Chondrocyte (in vitro differentiated cells): Measurements from ENCODE around the gene USP28. TPM values are rescaled to one million over a fixed set of nuclear protein-coding genes. Genes with fewer than 3 reads are reported as not detected.

Source experiments
- DNase-seq: peaks from one replicate; pipeline ENCODE4 v3.0.0; 2021; ENCODE audit warnings: mixed read lengths, low spot score
- H3K27ac Mint-ChIP-seq: one replicate; pipeline ENCODE4 v1.8.0; 2021; ENCODE audit warnings: mild to moderate bottlenecking, moderate library complexity, mixed read lengths; ENCODE audit not compliant: unreplicated experiment
- H3K27me3 Mint-ChIP-seq: 2 replicates; pipeline ENCODE4 v1.8.0; 2021; ENCODE audit warnings: low read depth, mixed read lengths
- H3K36me3 Mint-ChIP-seq: 2 replicates; pipeline ENCODE4 v1.8.0; 2021; ENCODE audit warnings: low read depth, mixed read lengths
- H3K4me1 Mint-ChIP-seq: 2 replicates; pipeline ENCODE4 v1.8.0; 2021; ENCODE audit warnings: low read depth, mild to moderate bottlenecking, mixed read lengths
- H3K4me3 Mint-ChIP-seq: one replicate; pipeline ENCODE4 v1.8.0; 2021; ENCODE audit warnings: mild to moderate bottlenecking, moderate library complexity, mixed read lengths; ENCODE audit not compliant: unreplicated experiment
- H3K9me3 Mint-ChIP-seq: 2 replicates; pipeline ENCODE4 v1.8.0; 2021; ENCODE audit warnings: low read depth, mixed read lengths
- total RNA-seq: library from RNA; stranded (reverse); gene quantifications from 3 replicates; pipeline ENCODE4 v1.2.1, GENCODE V29; 2021
- TF ChIP-seq, protein P1 (sequence below): fragments of 200-600 bp; sonication (generic); IDR thresholded peaks from 2 replicates; pipeline ENCODE4 v1.5.0; 2021; ENCODE audit warnings: antibody characterized with exemption, mild to moderate bottlenecking, moderate library complexity

USP28 gene
- total RNA-seq, 1 donor from 2014 or later, result 34.1 TPM

DNA sequence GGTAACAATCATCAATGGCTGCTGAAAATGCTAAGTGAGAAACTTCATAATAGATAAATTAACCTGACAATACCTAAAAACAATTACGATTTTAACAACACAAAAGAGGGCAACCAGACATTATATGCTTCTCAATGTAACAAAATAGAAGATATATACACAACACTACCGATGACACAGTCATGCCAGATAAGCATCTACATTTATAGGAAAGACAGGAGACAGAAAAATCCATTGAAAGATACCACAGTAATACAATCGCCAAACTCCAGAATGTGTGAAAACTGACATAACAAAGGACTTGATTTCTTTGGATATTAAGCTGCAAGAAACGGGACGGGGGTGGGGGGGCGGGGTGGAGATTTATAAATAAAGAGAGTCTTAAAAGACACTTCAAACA lies 28.3 kb downstream of the USP28 start:
- Mint-ChIP-seq H3K4me1 (peaks cover 14% of the 10 kb centered on the region), H3K36me3 (peaks cover 17% of the 10 kb centered on the region), H3K27ac (peak overlapping the region; percentile 54), H3K27me3 (no peaks in the 10 kb centered on the region), H3K9me3 (no peaks in the 10 kb centered on the region), H3K4me3 (no peak overlapping the region)
- no peak for DNase-seq
- TF ChIP-seq, protein P1, sequence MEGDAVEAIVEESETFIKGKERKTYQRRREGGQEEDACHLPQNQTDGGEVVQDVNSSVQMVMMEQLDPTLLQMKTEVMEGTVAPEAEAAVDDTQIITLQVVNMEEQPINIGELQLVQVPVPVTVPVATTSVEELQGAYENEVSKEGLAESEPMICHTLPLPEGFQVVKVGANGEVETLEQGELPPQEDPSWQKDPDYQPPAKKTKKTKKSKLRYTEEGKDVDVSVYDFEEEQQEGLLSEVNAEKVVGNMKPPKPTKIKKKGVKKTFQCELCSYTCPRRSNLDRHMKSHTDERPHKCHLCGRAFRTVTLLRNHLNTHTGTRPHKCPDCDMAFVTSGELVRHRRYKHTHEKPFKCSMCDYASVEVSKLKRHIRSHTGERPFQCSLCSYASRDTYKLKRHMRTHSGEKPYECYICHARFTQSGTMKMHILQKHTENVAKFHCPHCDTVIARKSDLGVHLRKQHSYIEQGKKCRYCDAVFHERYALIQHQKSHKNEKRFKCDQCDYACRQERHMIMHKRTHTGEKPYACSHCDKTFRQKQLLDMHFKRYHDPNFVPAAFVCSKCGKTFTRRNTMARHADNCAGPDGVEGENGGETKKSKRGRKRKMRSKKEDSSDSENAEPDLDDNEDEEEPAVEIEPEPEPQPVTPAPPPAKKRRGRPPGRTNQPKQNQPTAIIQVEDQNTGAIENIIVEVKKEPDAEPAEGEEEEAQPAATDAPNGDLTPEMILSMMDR, result no peak

DNA sequence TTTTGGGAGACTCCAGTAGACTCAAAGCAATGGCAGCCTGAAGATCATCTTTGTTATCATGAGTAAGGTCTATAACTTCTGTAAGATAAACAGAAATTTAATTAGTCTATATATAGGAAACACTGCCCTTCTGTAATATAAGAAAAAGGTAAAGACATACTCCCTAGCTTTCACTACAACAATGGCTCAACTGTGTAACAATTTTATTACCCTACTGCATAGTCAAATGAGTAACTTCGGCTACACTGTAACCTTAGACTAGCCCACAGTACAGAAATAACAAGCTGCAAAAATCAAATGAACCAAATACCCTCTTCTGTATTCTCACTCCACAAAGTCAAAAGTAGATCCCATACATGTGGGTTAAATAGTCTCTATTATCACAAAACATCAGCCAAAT lies 33.7 kb downstream of the USP28 start:
- H3K9me3 Mint-ChIP-seq, result no peaks in the 10 kb centered on the region
- peaks cover 11% of the 10 kb centered on the region for H3K36me3 Mint-ChIP-seq
- H3K27me3 Mint-ChIP-seq, result no peaks in the 10 kb centered on the region
- no peak overlapping the region for H3K27ac Mint-ChIP-seq
- no peak overlapping the region for H3K4me3 Mint-ChIP-seq
- TF ChIP-seq, protein P1, result no peak
- H3K4me1 Mint-ChIP-seq, result no peaks in the 10 kb centered on the region
- no peak for DNase-seq

DNA sequence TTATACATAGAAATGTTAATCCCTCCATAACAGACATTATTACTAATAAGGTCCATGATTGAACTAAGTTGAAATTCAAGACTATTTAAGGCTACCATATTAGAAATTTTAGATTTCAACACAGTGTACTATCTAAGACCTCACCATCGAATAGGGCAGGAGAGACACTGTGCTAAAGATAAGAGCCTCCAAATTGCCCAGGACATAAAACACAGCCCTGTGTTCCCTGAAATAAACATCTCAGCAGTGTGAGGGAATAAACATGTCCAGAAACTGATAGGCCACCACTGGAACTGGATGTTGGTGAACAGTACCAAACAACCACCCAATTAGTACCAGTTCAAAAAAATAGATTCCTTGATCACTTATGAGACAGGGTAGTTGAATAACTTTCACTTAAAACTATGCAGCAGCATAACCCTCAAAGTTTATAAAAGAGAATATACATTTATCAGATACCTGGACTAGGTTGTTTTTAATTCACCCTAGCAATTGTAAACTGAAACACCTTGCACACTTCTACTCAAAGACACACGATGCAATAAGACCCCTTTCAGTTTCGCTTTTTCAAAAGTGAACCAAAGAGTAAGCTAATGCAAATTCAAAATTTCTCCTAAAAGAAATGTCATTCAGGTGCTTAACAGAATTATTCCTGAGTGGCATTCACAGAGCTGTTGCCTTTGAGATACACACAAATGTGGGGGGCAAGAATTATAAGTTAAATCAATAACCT lies 34.3 kb downstream of the USP28 start:
- H3K27ac Mint-ChIP-seq, result no peak overlapping the region
- H3K4me1 Mint-ChIP-seq, result no peaks in the 10 kb centered on the region
- TF ChIP-seq, protein P1, result no peak
- H3K4me3 Mint-ChIP-seq, result no peak overlapping the region
- DNase-seq, result no peak
- H3K9me3 Mint-ChIP-seq, result no peaks in the 10 kb centered on the region
- no peaks in the 10 kb centered on the region for H3K27me3 Mint-ChIP-seq
- peaks cover 11% of the 10 kb centered on the region for H3K36me3 Mint-ChIP-seq

DNA sequence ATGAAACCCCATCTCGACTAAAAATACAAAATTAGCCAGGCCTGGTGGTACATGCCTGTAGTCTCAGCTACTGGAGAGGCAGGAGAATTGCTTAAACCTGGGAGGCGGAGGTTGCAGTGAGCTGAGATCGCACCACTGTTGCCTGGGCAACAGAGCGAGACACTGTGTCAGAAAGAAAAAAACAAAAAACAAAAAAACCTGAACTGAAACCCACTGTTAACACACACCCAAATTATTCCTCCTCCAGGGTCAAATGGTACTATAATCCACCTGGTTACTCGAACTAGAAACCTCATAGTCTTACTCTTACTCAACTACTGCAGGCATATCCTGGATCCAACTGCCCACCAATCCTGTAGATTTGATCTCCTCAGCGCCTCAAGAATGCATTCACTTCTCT lies 35.5 kb downstream of the USP28 start:
- TF ChIP-seq, protein P1, result no peak
- H3K9me3 Mint-ChIP-seq, result no peaks in the 10 kb centered on the region
- no peak overlapping the region for H3K27ac Mint-ChIP-seq
- no peaks in the 10 kb centered on the region for H3K4me1 Mint-ChIP-seq
- H3K27me3 Mint-ChIP-seq, result no peaks in the 10 kb centered on the region
- no peak for DNase-seq
- peaks cover 9% of the 10 kb centered on the region for H3K36me3 Mint-ChIP-seq
- no peak overlapping the region for H3K4me3 Mint-ChIP-seq

DNA sequence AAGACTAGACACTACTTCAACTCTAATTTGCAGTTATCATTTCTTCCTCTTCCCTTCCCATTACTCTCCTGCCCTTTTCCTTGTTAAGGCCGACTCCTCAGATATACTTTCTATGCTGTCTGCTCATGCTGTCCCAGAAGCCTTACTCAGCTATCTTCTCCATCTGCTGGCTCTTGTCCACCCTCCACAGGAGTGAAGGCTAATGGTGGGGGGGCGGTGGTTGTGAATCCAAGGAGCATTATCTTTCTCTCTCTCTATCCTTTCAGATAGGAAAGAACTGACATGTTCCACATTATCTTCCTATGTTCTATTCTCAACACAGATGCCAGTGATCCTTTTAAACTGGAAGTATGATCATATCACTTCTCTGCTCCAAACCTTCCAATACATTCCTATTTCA lies 37.4 kb downstream of the USP28 start:
- no peak for DNase-seq
- Mint-ChIP-seq H3K4me1 (no peaks in the 10 kb centered on the region), H3K27ac (no peak overlapping the region), H3K27me3 (no peaks in the 10 kb centered on the region), H3K36me3 (peaks cover 9% of the 10 kb centered on the region), H3K9me3 (no peaks in the 10 kb centered on the region), H3K4me3 (no peak overlapping the region)
- TF ChIP-seq, protein P1, result no peak
